GM18858 (cell line): ENCODE results near the gene RUNX2.

ENCODE experiments used
- ATAC-seq: cut with Tn5 transposase; IDR thresholded peaks from one replicate; pipeline ENCODE4 v1.9.1; 2021; ENCODE audit not compliant: unreplicated experiment

RUNX2 gene

DNA sequence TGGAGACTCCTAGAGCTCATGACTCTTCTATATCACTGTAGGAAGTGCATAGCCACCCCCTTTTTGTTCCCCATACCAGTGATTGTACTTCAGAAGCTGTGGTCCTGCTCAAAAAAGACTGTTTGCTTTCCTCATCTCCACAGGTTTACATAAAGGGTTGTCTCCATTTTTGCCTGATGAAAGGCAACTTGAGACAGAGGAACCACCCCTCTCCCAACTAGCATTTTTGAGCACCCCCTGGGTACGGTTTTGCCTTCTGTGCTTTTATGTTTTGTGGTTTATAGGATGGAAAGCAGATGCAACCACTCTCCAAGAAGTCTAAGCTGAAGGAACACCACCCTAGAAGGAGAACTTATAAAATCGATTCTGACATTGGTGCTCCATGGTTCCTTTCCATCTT, 177.3 kb downstream of the RUNX2 start:
- ATAC-seq: no peak

GRCh38 chr6:45507186-45507585, 179.1 kb downstream of the RUNX2 start:
- ATAC-seq: no peak

- ATAC-seq: no peak
Measured at GRCh38 chr6:45509426-45509825, 181.3 kb downstream of the RUNX2 start.

DNA sequence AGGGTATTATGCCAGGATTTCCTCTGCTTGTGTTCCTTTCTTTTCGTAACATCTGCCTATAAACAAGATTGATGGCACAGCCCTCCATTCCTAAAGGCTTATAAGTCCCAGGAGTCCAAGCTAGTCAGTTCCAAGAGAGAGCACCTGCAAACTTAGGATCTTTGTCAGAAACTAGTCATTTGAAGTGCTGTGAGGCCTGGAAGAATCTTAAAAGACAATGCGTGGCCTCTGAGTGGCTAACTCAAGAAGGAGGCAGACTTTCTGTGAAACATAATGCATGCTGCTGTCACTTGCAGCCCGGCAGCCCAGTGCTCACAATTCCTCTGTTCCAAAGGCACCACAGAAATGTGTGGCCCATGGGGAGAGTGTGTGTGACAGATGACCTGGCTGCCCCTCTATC, 184.6 kb downstream of the RUNX2 start:
- ATAC-seq: no peak

DNA sequence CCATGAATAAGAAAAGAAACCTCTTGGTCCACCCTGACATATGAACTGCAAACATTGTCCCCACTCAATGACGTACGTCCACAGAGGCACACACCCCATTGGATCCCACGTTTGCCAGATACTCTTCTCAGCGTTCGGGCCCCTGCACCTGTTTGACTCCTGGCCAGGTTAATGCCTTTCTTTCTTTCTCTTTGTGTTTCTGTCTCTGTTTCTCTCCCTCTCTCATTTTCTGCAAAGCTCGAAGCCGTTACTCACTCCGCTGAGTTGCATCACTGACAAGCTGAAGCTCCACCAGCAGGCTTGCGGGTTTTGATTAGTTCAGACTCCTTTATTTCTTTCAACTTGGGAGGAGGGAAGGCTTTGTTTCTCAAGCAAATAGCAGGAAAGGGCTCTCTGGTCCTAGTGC, 185.1 kb downstream of the RUNX2 start:
- ATAC-seq: no peak

DNA sequence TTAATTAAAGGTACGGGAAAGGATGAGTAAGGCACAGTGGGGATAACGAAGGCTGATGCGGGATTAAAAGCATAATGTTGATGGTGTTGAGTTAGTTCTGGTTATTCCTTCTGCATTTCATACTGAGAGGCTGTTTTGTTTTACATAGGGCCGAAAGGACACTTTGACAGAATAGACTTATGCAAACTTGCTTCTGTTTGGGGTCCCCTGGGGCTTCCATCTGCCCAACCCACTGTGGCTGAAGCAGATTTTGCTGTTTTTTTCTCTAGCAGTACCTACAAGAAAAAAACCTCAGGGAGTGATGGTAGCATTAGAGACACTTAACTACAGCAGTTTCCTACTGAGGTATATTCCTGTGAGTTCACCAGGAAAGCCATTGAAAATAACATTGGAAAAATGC, 185.7 kb downstream of the RUNX2 start:
- no peak for ATAC-seq

GRCh38 chr6:45514454-45515230, 186.5 kb downstream of the RUNX2 start:
- no peak for ATAC-seq

GRCh38 chr6:45518013-45518720, 190.0 kb downstream of the RUNX2 start:
- ATAC-seq: no peak

DNA sequence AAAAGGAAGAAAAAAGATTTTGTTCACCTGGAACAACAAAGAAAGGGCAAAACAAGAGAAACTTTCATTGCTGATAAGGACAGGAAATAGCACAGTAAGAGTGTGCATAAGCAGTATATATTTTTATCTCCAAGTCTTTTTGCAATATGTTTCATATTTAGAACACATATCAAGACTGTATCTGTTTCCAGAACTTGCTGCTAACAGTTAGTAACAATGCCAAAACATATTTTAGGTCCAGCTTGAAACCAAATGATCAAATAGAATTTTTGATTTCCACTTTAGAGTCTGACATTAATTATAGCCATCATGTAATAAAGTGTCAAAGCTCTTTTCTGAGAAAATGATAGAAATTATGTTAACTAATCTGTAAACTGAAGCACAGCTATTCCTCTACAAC, 193.1 kb downstream of the RUNX2 start:
- ATAC-seq: no peak

DNA sequence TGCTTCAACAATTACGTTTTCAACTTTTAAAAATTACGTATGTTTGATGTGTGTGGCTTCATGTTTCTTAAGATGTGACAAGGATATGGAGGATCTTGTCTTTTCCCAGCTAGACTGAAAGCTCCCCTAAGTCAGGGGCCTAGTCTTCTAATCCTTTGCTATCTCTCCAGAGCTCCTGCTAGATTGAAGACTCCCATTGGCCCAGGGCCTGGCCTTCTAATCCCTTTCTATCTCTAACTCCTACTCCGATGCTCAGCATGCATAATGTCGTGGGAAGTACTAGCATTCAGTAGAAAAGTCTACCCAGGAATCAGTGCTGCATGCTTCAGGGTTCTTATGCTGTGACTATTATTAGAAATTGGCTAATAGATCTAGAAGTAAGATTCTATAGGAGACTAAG, 194.4 kb downstream of the RUNX2 start:
- ATAC-seq: no peak

DNA sequence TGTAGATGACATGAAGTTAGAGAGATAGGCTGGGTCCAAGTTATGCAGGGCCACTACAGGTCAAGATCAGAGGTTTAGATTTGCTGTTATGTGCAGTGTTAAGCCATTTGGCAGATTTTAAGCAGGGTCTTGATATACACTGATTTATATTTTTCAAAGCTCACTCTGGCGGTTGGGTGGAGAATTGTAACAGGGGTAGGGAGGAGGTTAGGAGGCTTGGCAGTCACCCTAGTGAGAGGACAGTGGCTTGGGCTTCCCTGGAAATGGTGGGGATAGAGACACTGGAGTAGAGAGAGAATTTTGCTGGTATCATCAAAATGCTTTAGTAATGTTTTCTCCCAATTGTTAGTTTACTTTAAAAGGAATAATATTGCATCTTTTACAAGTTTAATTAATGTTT, 199.1 kb downstream of the RUNX2 start:
- no peak for ATAC-seq

DNA sequence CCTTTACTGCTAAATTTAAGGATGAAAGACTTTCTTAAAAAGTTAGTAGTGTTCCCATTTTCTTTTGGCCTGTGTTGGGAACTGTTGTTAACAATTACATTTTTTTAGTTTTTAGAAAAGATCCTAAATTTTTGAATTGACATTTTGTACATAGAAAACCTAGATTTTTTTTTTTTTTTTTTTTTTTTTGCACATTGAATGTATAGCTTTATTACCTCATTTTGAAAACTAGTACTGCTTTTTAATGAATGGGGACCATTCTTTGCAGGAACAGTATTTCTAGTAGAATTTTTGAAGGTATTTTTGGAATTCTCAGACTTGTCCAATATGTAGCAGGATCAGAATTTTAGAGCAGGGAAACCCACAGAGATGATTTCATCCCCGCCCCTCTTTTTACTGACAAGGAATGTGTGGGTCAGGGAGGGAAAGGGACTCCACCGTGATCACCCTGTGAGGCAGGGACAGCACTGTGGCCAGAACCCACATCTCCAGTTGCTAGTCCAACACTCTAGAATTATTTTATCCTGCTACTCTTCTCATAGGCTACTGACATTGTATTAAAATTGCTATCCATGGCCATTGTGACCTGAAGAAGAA, 204.0 kb downstream of the RUNX2 start:
- no peak for ATAC-seq

- ATAC-seq: no peak
Measured at GRCh38 chr6:45532721-45533210, 204.6 kb downstream of the RUNX2 start.

DNA sequence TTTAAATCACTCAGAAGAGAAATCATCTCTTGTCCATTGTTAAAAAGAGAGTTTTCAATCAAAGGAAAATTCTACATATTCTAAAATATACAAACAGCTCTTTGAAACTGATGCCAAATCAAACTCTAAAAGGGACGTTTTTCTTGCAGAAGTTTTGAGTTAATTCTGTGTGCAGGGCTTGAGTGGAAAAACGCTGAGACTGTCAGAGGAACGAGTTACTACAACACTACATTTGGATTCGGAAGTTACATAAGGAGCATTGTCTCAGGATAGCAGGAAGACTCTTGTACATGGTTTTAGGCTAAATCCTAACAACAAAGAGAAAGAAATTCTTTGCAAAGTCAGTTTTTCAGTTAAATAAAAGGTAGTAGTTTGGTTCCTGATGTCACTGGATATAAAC, 205.3 kb downstream of the RUNX2 start:
- no peak for ATAC-seq

DNA sequence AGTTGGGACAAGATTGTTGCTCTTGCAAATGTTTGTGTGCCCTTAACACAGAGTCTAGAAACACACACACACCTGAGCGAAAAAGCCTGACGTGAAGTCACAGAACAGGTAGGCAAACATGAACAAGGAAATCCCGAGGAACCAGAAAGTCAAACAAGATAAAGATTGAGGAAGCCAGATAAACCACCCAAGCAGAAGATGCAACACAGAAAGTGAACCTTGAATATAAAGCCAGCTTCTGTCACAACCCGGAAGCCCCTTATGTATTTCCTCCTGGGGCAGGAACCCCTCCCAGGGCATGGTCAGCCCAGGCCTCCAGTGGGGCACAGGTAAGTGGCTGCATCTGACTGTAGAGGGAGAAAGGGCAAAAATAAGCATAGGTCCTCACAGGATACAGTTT, 207.8 kb downstream of the RUNX2 start:
- ATAC-seq: no peak

GRCh38 chr6:45537539-45537938, 209.4 kb downstream of the RUNX2 start:
- ATAC-seq: no peak

GRCh38 chr6:45538641-45539547, 210.8 kb downstream of the RUNX2 start:
- ATAC-seq: no peak

DNA sequence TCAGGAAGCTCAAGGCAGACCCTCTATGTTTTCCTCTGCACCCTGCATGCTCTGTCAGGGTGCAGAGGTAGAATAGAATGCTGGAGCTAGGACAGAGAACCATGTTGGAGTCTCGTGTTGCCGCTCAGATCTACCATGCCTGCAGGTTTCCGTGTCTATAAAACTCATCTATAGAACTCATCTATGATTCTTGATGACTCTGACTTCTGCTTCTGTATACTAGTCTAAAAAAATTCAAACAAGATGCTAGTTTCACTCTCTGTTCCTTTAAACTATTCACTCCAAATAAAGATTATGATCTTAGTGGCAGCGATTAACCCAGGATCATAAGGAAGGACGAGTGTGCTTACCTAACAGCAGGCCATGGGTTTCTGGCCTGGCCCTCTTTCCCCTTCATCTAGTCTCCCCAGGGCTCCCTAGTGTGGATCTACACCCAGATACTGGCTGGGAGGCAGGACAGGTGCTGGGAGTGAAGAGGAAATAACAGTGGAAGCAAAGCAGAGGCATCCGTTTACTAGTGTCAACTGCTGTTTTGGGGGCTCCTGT, 212.3 kb downstream of the RUNX2 start:
- ATAC-seq: no peak

DNA sequence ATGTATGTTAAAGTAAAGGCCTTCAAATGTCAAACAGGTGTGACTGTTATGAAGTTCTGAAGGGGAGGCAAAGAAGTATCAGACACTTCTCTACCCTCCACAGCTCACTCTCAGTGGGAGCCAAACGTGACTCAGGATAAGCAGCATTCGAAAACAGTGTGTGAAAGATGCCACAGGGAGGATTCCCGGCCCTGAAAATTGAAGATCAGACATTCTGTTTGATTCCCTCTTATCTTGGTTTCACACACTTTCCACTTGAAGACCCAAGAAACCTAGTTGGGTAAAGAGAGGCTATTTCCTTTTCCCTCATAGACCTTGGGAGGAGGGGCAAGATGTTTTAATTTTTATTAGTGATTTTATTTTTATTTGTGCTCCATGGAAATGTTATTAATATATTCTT, 213.8 kb downstream of the RUNX2 start:
- ATAC-seq: no peak

- ATAC-seq: no peak
Measured at GRCh38 chr6:45543298-45544235, 215.4 kb downstream of the RUNX2 start.
